ENCODE measurements around the gene ENTPD2. TPM values are rescaled to one million over a fixed set of nuclear protein-coding genes. Genes with fewer than 3 reads are reported as not detected.

The ENTPD2 gene
- total and polyA plus RNA-seq, 5 donors, result 0.92 to 2.9 (median 1.6) TPM

- intact Hi-C loops (cut with DNase I), result loop anchor here in 1 of 4 donors (10.0 kb wide), 1 partner anchor 278 kb away; no protein-coding TSS in a partner anchor
Observed at GRCh38 chr9:137062384-137062783, 8.5 kb upstream of the ENTPD2 start.

DNA sequence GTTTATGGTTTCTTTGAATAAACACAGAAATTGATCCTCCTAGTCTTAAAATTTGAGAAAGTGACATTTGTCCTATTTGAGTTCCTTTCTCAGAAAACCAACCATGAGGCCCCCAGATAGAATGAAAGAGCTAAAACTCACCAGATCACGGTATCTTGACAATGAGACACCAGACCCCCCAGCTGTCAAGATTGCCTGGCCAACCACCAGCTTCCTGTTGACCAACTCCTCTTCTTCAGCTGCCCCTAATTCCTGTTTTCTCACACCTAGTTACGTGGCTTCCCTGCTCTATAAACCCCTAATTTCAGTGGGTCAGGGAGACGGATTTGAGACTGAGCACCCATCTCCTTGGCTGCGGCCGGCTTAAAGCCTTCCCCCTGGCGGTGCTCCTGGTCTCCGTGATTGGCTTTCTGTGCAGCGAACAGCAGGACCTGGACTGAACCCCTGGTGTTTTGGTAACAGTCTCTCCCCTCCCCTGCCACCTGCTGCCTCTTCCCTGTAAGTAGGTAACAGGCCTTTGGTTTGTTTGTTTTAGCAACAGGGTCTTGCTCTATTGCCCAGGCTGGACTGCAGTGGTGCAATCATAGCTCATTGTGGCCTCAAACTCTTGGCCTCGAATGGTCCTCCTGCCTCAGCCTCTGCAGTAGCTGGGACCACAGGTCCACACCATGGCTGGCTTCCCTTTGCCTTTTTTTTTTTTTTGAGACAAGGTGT, 4.8 kb upstream of the ENTPD2 start:
- Histone ChIP-seq H3K4me3 (ENCODE audit: low read length) (no peak overlapping the region), H3K27me3 (ENCODE audit: control insufficient read depth, insufficient read depth) (no peaks in the 10 kb centered on the region), H3K27ac (ENCODE audit: low read length) (no peak overlapping the region), H3K9me3 (ENCODE audit: control insufficient read depth, low read length) (no peaks in the 10 kb centered on the region), H3K4me1 (ENCODE audit: control insufficient read depth, insufficient read depth, low read length) (peaks cover 2% of the 10 kb centered on the region)
- intact Hi-C loops (cut with DNase I), result no loop called here
- WGBS, result 86% methylated on average over 9 of the region's 9 CpGs
- ATAC-seq (no peak), DNase-seq (no peak)

More at GRCh38 chr9:137062384-137062783, 8.5 kb upstream of the ENTPD2 start:
- H3K4me1 ChIP-seq (ENCODE audit: control insufficient read depth, insufficient read depth, low read length), result no peaks in the 10 kb centered on the region
- no peaks in the 10 kb centered on the region for H3K27me3 ChIP-seq (ENCODE audit: control insufficient read depth, insufficient read depth)
- DNase-seq (no peak), ATAC-seq (no peak)
- 85% methylated on average over 15 of the region's 15 CpGs for WGBS
- no peaks in the 10 kb centered on the region for H3K9me3 ChIP-seq (ENCODE audit: control insufficient read depth, low read length)
- no peak overlapping the region for H3K27ac ChIP-seq (ENCODE audit: low read length)
- H3K4me3 ChIP-seq (ENCODE audit: low read length), result no peak overlapping the region

DNA sequence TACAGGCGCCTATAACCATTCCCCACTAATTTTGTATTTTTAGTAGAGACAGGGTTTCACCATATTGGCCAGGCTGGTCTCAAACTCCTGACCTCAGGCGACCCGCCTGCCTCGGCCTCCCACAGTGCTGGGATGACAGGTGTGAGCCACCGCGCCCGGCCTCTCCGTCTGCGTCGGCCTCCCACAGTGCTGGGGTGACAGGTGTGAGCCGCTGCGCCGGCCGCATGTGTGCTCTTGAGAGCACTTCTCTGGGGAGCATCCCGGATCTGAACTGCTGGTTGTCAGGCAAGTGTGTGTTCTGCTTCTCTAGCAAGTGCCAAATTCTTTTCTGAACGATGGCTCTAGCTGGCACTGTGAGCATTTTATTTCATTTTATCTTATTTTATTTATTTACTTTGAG, 3.7 kb upstream of the ENTPD2 start:
- no peaks in the 10 kb centered on the region for H3K27me3 ChIP-seq (ENCODE audit: control insufficient read depth, insufficient read depth)
- no peak for ATAC-seq
- DNase-seq, result no peak
- no peak overlapping the region for H3K27ac ChIP-seq (ENCODE audit: low read length)
- intact Hi-C loops (cut with DNase I), result no loop called here
- peaks cover 2% of the 10 kb centered on the region for H3K4me1 ChIP-seq (ENCODE audit: control insufficient read depth, insufficient read depth, low read length)
- WGBS, result 60% methylated on average over 16 of the region's 16 CpGs
- no peaks in the 10 kb centered on the region for H3K9me3 ChIP-seq (ENCODE audit: control insufficient read depth, low read length)
- H3K4me3 ChIP-seq (ENCODE audit: low read length), result no peak overlapping the region

- Histone ChIP-seq H3K4me1 (ENCODE audit: control insufficient read depth, insufficient read depth, low read length) (peaks cover 2% of the 10 kb centered on the region), H3K27me3 (ENCODE audit: control insufficient read depth, insufficient read depth) (no peaks in the 10 kb centered on the region), H3K4me3 (ENCODE audit: low read length) (no peak overlapping the region), H3K9me3 (ENCODE audit: control insufficient read depth, low read length) (no peaks in the 10 kb centered on the region), H3K27ac (ENCODE audit: low read length) (no peak overlapping the region)
- intact Hi-C loops (cut with DNase I), result no loop called here
- ATAC-seq (no peak), DNase-seq (no peak)
- 67% methylated on average over 17 of the region's 17 CpGs for WGBS
Observed at GRCh38 chr9:137056739-137057415, 3.0 kb upstream of the ENTPD2 start.

GRCh38 chr9:137055385-137056364, 1.8 kb upstream of the ENTPD2 start:
- DNase-seq (peak; percentile 93 to 98 (median 98)), ATAC-seq (peak; percentile 93 to 94)
- WGBS, result 26% methylated on average over 28 of the region's 28 CpGs
- Histone ChIP-seq H3K27me3 (ENCODE audit: control insufficient read depth, insufficient read depth) (no peaks in the 10 kb centered on the region), H3K27ac (ENCODE audit: low read length) (peak overlapping the region; percentile 48), H3K9me3 (ENCODE audit: control insufficient read depth, low read length) (no peaks in the 10 kb centered on the region), H3K4me3 (ENCODE audit: low read length) (no peak overlapping the region), H3K4me1 (ENCODE audit: control insufficient read depth, insufficient read depth, low read length) (peaks cover 2% of the 10 kb centered on the region)
- intact Hi-C loops (cut with DNase I), result no loop called here

DNA sequence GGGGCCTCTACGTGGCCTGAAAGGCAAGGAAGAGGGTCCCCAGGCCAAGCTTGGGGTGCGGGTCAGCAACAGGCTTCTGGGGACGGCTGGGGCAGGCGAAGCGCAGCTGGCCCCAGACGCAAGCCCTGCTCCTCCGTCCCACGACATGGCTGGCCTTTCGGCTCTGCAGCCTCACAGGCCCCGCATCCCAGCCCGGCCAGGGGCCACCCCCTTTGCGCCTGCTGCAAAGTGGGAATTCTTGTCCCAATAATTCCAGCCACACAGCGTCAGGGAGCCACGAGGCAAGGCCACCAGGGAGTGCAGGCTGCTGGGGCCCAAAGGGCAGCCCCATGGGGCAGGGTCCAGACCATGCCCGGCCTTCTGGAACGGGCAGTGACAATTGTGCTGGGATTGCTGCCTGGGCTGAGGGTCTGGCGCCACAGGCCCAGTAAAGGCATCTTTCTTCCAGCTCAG, 1.1 kb upstream of the ENTPD2 start:
- 42% methylated on average over 17 of the region's 17 CpGs for WGBS
- Histone ChIP-seq H3K4me1 (ENCODE audit: control insufficient read depth, insufficient read depth, low read length) (peaks cover 2% of the 10 kb centered on the region), H3K4me3 (ENCODE audit: low read length) (no peak overlapping the region), H3K27me3 (ENCODE audit: control insufficient read depth, insufficient read depth) (no peaks in the 10 kb centered on the region), H3K9me3 (ENCODE audit: control insufficient read depth, low read length) (no peaks in the 10 kb centered on the region), H3K27ac (ENCODE audit: low read length) (peak overlapping the region; percentile 48)
- DNase-seq, result peak in 1 of 3 donors; percentile 82
- intact Hi-C loops (cut with DNase I), result no loop called here
- ATAC-seq, result peak; percentile 7 to 28

DNA sequence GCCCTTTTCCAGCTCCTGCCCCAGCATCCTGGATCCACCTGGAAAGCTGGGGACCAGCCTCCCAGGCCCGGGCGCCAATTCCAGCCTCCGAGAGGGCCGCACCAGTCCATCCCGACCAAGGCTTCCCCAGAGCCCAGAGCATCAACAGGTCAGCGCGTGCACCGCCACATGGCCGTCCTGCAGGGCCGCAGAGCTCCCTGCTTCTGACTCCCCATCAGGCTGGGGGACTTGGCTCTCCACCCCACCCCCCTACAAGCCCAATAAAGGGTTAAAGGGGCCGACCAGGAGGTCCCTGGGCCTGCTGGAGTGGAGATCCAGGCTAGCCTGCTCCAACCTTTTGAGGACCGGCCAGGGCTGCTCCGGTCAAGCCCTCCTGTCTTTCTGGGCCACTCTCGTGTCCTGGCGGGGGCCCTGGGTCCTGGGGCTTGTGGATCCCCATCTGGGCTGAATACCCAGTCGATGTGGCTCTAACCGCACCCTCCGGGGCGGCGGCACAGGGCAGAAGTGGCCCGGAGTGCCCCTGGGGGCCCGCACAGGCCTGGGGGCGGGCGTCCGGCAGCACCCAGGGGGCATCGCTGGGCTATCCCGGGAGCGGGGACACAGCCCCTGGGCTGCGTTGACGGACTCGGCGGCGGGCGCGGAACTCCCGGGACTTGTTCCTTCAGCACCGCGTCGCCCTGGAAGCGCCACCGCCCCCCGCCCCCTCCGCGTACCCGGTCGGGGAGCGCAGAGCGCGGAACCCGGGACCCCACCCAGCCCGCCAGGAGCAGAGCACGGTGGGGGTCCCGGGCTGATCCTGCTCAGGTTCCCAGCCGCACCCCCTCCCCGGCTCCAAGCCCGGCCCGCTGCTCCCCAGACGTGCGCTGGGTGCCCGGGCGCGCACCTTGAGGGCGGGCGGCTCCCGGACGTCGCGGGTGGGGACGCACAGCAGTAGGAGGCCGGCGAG, 590 bp downstream of the ENTPD2 start:
- Histone ChIP-seq H3K9me3 (ENCODE audit: control insufficient read depth, low read length) (no peaks in the 10 kb centered on the region), H3K4me3 (ENCODE audit: low read length) (peak overlapping the region; percentile 34), H3K27me3 (ENCODE audit: control insufficient read depth, insufficient read depth) (no peaks in the 10 kb centered on the region), H3K4me1 (ENCODE audit: control insufficient read depth, insufficient read depth, low read length) (peaks cover 2% of the 10 kb centered on the region), H3K27ac (ENCODE audit: low read length) (no peak overlapping the region)
- 14% methylated on average over 71 of the region's 71 CpGs for WGBS
- DNase-seq (peak in 1 of 3 donors; percentile 62), ATAC-seq (no peak)
- intact Hi-C loops (cut with DNase I), result no loop called here

DNA sequence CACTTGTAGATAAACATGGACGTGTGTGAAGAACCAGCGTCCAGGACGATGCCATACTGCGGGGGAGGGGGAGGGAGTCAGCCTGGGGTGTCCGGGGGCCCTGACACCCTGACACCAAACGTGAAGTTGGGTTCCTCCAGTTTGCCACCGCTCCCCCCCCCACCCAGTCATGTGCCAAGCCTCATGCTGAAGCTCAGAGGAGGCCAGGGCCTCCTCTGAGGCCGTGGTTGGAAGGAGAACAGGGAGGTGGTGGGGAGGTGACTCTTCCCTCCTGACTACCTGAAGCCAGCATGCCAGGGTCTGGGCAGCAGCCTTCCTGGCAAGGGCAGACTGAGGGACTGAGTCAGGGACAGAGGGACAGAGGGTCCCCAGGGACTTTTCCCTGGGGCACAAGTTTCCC, 1.6 kb downstream of the ENTPD2 start:
- no peak for ATAC-seq
- intact Hi-C loops (cut with DNase I), result no loop called here
- no peak overlapping the region for H3K4me3 ChIP-seq (ENCODE audit: low read length)
- no peaks in the 10 kb centered on the region for H3K27me3 ChIP-seq (ENCODE audit: control insufficient read depth, insufficient read depth)
- no peak overlapping the region for H3K27ac ChIP-seq (ENCODE audit: low read length)
- H3K9me3 ChIP-seq (ENCODE audit: control insufficient read depth, low read length), result no peaks in the 10 kb centered on the region
- WGBS, result 70% methylated on average over 8 of the region's 8 CpGs
- peaks cover 2% of the 10 kb centered on the region for H3K4me1 ChIP-seq (ENCODE audit: control insufficient read depth, insufficient read depth, low read length)
- DNase-seq, result no peak

DNA sequence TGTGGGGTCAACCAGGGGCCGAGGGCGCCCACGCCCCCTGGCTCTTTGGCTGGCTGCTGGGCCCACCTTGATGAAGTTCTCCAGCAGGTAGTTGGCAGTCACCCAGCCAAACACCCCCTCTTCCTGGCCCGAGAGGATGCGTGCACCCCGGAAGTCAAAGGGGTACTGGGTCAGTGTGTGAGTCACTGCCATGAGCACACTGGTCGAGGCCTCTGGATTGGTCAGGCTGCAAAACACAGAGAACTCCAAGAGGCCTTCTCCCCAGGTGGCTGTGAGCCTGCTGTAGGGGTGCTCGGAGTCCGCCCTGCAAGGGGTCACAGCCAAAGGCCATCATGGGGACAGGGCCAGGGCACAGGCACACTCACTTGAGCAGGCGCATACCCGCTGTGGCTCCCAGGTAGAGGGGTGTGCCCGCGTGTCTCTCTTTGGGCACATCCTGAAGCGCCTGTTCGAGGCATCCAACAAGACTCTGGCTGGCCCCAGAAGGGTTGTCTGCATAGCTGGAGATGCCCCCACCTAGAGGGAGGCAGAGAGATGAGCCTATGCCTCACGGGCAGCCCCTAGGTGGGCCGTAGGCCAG, 2.6 kb downstream of the ENTPD2 start:
- intact Hi-C loops (cut with DNase I), result no loop called here
- Histone ChIP-seq H3K27ac (ENCODE audit: low read length) (no peak overlapping the region), H3K4me1 (ENCODE audit: control insufficient read depth, insufficient read depth, low read length) (peaks cover 4% of the 10 kb centered on the region), H3K27me3 (ENCODE audit: control insufficient read depth, insufficient read depth) (no peaks in the 10 kb centered on the region), H3K4me3 (ENCODE audit: low read length) (no peak overlapping the region), H3K9me3 (ENCODE audit: control insufficient read depth, low read length) (no peaks in the 10 kb centered on the region)
- DNase-seq, result peak in 1 of 3 donors; percentile 11
- WGBS, result 91% methylated on average over 17 of the region's 17 CpGs
- ATAC-seq, result no peak

GRCh38 chr9:137050570-137050969, 3.3 kb downstream of the ENTPD2 start:
- no peak for ATAC-seq
- no peak overlapping the region for H3K27ac ChIP-seq (ENCODE audit: low read length)
- H3K4me3 ChIP-seq (ENCODE audit: low read length), result no peak overlapping the region
- H3K27me3 ChIP-seq (ENCODE audit: control insufficient read depth, insufficient read depth), result no peaks in the 10 kb centered on the region
- intact Hi-C loops (cut with DNase I), result no loop called here
- H3K9me3 ChIP-seq (ENCODE audit: control insufficient read depth, low read length), result no peaks in the 10 kb centered on the region
- no peak for DNase-seq
- peaks cover 2% of the 10 kb centered on the region for H3K4me1 ChIP-seq (ENCODE audit: control insufficient read depth, insufficient read depth, low read length)
- 91% methylated on average over 5 of the region's 5 CpGs for WGBS

All from right cardiac atrium (tissue), 5 donors.